NCI-H146 treated with DMSO at 0.1 percent for 48 hours (cell line): ENCODE data around the gene SLC1A4.
"Not testable (repeated sequence)": the region's sequence is repeated elsewhere in the genome, so short reads cannot be mapped to it uniquely, and the experiment has no call there.

Experiments used
- DNase-seq: peaks from one replicate; lab custom pipeline; 2025; ENCODE audit not compliant: unreplicated experiment; lab: John Stamatoyannopoulos, UW

The SLC1A4 gene

GRCh38 chr2:64990876-64991275 lies 1.7 kb downstream of the SLC1A4 start:
- DNase-seq = no peak

GRCh38 chr2:64992218-64992617 lies 3.0 kb downstream of the SLC1A4 start:
- DNase-seq = no peak

GRCh38 chr2:64992990-64993389 lies 3.8 kb downstream of the SLC1A4 start:
- no peak for DNase-seq

GRCh38 chr2:64995041-64995440 lies 5.8 kb downstream of the SLC1A4 start:
- no peak for DNase-seq

- DNase-seq = no peak
Observed at GRCh38 chr2:64996871-64997307, 7.7 kb downstream of the SLC1A4 start.

- no peak for DNase-seq
Observed at GRCh38 chr2:64998658-64999061, 9.5 kb downstream of the SLC1A4 start.

GRCh38 chr2:64999754-65000153 lies 10.6 kb downstream of the SLC1A4 start:
- DNase-seq = no peak

- no peak for DNase-seq
Observed at GRCh38 chr2:65000644-65001043, 11.4 kb downstream of the SLC1A4 start.

GRCh38 chr2:65003037-65003436 lies 13.8 kb downstream of the SLC1A4 start:
- DNase-seq = no peak

GRCh38 chr2:65004232-65004631 lies 15.0 kb downstream of the SLC1A4 start:
- DNase-seq = not testable (repeated sequence)

- DNase-seq = no peak
Observed at GRCh38 chr2:65013776-65014175, 24.6 kb downstream of the SLC1A4 start.

GRCh38 chr2:65015731-65016130 lies 26.5 kb downstream of the SLC1A4 start:
- DNase-seq = no peak

- DNase-seq = no peak
Observed at GRCh38 chr2:65016789-65017188, 27.6 kb downstream of the SLC1A4 start.

GRCh38 chr2:65017335-65017734 lies 28.1 kb downstream of the SLC1A4 start:
- DNase-seq = no peak

- no peak for DNase-seq
Observed at GRCh38 chr2:65018141-65018582, 29.0 kb downstream of the SLC1A4 start.

- DNase-seq = no peak
Observed at GRCh38 chr2:65019010-65019409, 29.8 kb downstream of the SLC1A4 start.

- no peak for DNase-seq
Observed at GRCh38 chr2:65019675-65020195, 30.5 kb downstream of the SLC1A4 start.

- DNase-seq = not testable (repeated sequence)
Observed at GRCh38 chr2:65020251-65020650, 31.1 kb downstream of the SLC1A4 start.

- no peak for DNase-seq
Observed at GRCh38 chr2:65020943-65021528, 31.8 kb downstream of the SLC1A4 start.

- DNase-seq = peak; percentile 30
Observed at GRCh38 chr2:65021709-65022108, 32.5 kb downstream of the SLC1A4 start.

- DNase-seq = no peak
Observed at GRCh38 chr2:65022189-65022588, 33.0 kb downstream of the SLC1A4 start.

- no peak for DNase-seq
Observed at GRCh38 chr2:65023742-65024141, 34.5 kb downstream of the SLC1A4 start.
